T-helper 17 cell (primary cell): ENCODE results near the gene MGAT5. TPM values are rescaled to one million over a fixed set of nuclear protein-coding genes. Genes with fewer than 3 reads are reported as not detected.
A peak's percentile ranks its signal among the peaks of the same experiment; 100 is the strongest.

Experiments
- ATAC-seq: fragments of 150-1000 bp; cut with Tn5 transposase; 2 replicates; pipeline ENCODE4 v1.10.0; 2021; ENCODE audit warnings: mild to moderate bottlenecking, moderate library complexity
- DNase-seq, 3 donors: peaks; one replicate each; pipeline versions ENCODE4 v3.0.0 to v3.0.0-alpha.2; 2020 to 2021
- H3K9me3 ChIP-seq: one replicate; pipeline ENCODE4 v1.7.0; 2013; ENCODE audit warnings: low read length, mild to moderate bottlenecking; ENCODE audit not compliant: control insufficient read depth, poor library complexity, severe bottlenecking
- H3K27ac Mint-ChIP-seq: one replicate; pipeline ENCODE4 v1.8.0; 2022; ENCODE audit warnings: mild to moderate bottlenecking, moderate library complexity, mixed read lengths
- H3K27me3 Mint-ChIP-seq: one replicate; pipeline ENCODE4 v1.8.0; 2022; ENCODE audit warnings: mixed read lengths
- H3K36me3 Mint-ChIP-seq: one replicate; pipeline ENCODE4 v1.8.0; 2022; ENCODE audit warnings: low read depth, mixed read lengths
- H3K4me1 Mint-ChIP-seq: one replicate; pipeline ENCODE4 v1.8.0; 2022; ENCODE audit warnings: mild to moderate bottlenecking, mixed read lengths
- H3K4me3 Mint-ChIP-seq: one replicate; pipeline ENCODE4 v1.8.0; 2022; ENCODE audit warnings: mild to moderate bottlenecking, moderate library complexity, mixed read lengths
- total RNA-seq, 4 donors: library from RNA in 2 of 4; stranded (reverse) in 2 of 4; gene quantifications; one replicate each; pipeline ENCODE4 v1.2.3 and lab custom pipeline; 2022 to 2026

MGAT5 gene
- total RNA-seq, 2 donors from 2014 or later = 120 to 127 TPM

GRCh38 chr2:134479696-134480330 lies 225.9 kb downstream of the MGAT5 start:
- H3K9me3 ChIP-seq = no peaks in the 10 kb centered on the region
- DNase-seq (no peak), ATAC-seq (no peak)
- Mint-ChIP-seq H3K4me1 (no peaks in the 10 kb centered on the region), H3K27ac (no peak overlapping the region), H3K36me3 (peaks cover 2% of the 10 kb centered on the region), H3K4me3 (no peak overlapping the region), H3K27me3 (peaks cover 28% of the 10 kb centered on the region)

GRCh38 chr2:134482131-134482723 lies 228.4 kb downstream of the MGAT5 start:
- Mint-ChIP-seq H3K36me3 (peaks cover 2% of the 10 kb centered on the region), H3K4me1 (no peaks in the 10 kb centered on the region), H3K27ac (no peak overlapping the region), H3K27me3 (peaks cover 34% of the 10 kb centered on the region), H3K4me3 (no peak overlapping the region)
- no peak for DNase-seq
- no peak for ATAC-seq
- H3K9me3 ChIP-seq = no peaks in the 10 kb centered on the region

GRCh38 chr2:134482766-134483340 lies 229.0 kb downstream of the MGAT5 start:
- H3K27ac Mint-ChIP-seq = no peak overlapping the region
- ATAC-seq (no peak), DNase-seq (no peak)
- peaks cover 2% of the 10 kb centered on the region for H3K36me3 Mint-ChIP-seq
- H3K4me3 Mint-ChIP-seq = no peak overlapping the region
- H3K4me1 Mint-ChIP-seq = no peaks in the 10 kb centered on the region
- H3K9me3 ChIP-seq = no peaks in the 10 kb centered on the region
- peaks cover 34% of the 10 kb centered on the region for H3K27me3 Mint-ChIP-seq

- DNase-seq (no peak), ATAC-seq (no peak)
- Mint-ChIP-seq H3K4me1 (peaks cover 2% of the 10 kb centered on the region), H3K27ac (no peak overlapping the region), H3K4me3 (no peak overlapping the region), H3K36me3 (no peaks in the 10 kb centered on the region), H3K27me3 (peaks cover 51% of the 10 kb centered on the region)
- H3K9me3 ChIP-seq = no peaks in the 10 kb centered on the region
These were observed 236.0 kb downstream of the MGAT5 start for GRCh38 chr2:134489732-134490384.

GRCh38 chr2:134490559-134490958 lies 236.7 kb downstream of the MGAT5 start:
- H3K9me3 ChIP-seq = no peaks in the 10 kb centered on the region
- Mint-ChIP-seq H3K36me3 (no peaks in the 10 kb centered on the region), H3K27ac (no peak overlapping the region), H3K27me3 (peaks cover 54% of the 10 kb centered on the region), H3K4me3 (no peak overlapping the region), H3K4me1 (peaks cover 2% of the 10 kb centered on the region)
- no peak for DNase-seq
- ATAC-seq = no peak

- Mint-ChIP-seq H3K36me3 (no peaks in the 10 kb centered on the region), H3K27ac (peak overlapping the region; percentile 9), H3K27me3 (peaks cover 50% of the 10 kb centered on the region), H3K4me3 (no peak overlapping the region), H3K4me1 (peaks cover 2% of the 10 kb centered on the region)
- no peaks in the 10 kb centered on the region for H3K9me3 ChIP-seq
- DNase-seq (no peak), ATAC-seq (no peak)
These were observed 237.2 kb downstream of the MGAT5 start for GRCh38 chr2:134491022-134491421.

- H3K27ac Mint-ChIP-seq = peak overlapping the region; percentile 9
- no peak for DNase-seq
These were observed 238.0 kb downstream of the MGAT5 start for GRCh38 chr2:134491771-134492441.

GRCh38 chr2:134493797-134494196 lies 239.9 kb downstream of the MGAT5 start:
- no peak overlapping the region for H3K27ac Mint-ChIP-seq
- peaks cover 54% of the 10 kb centered on the region for H3K27me3 Mint-ChIP-seq
- no peaks in the 10 kb centered on the region for H3K36me3 Mint-ChIP-seq
- H3K4me3 Mint-ChIP-seq = no peak overlapping the region
- ATAC-seq = no peak
- H3K9me3 ChIP-seq = no peaks in the 10 kb centered on the region
- peaks cover 2% of the 10 kb centered on the region for H3K4me1 Mint-ChIP-seq
- DNase-seq = no peak

More at GRCh38 chr2:134491771-134492441, 238.0 kb downstream of the MGAT5 start:
- no peak overlapping the region for H3K4me3 Mint-ChIP-seq
- ATAC-seq = no peak
- no peaks in the 10 kb centered on the region for H3K36me3 Mint-ChIP-seq
- no peaks in the 10 kb centered on the region for H3K9me3 ChIP-seq
- peaks cover 58% of the 10 kb centered on the region for H3K27me3 Mint-ChIP-seq
- peaks cover 2% of the 10 kb centered on the region for H3K4me1 Mint-ChIP-seq

GRCh38 chr2:134498654-134499053 lies 244.8 kb downstream of the MGAT5 start:
- Mint-ChIP-seq H3K27ac (no peak overlapping the region), H3K36me3 (no peaks in the 10 kb centered on the region), H3K4me3 (no peak overlapping the region), H3K4me1 (peaks cover 2% of the 10 kb centered on the region), H3K27me3 (peaks cover 28% of the 10 kb centered on the region)
- DNase-seq (no peak), ATAC-seq (no peak)
- no peaks in the 10 kb centered on the region for H3K9me3 ChIP-seq

- H3K27me3 Mint-ChIP-seq = peaks cover 23% of the 10 kb centered on the region
- peaks cover 2% of the 10 kb centered on the region for H3K4me1 Mint-ChIP-seq
- H3K4me3 Mint-ChIP-seq = no peak overlapping the region
- H3K36me3 Mint-ChIP-seq = no peaks in the 10 kb centered on the region
- no peaks in the 10 kb centered on the region for H3K9me3 ChIP-seq
- H3K27ac Mint-ChIP-seq = no peak overlapping the region
- no peak for ATAC-seq
- no peak for DNase-seq
These were observed 245.5 kb downstream of the MGAT5 start for GRCh38 chr2:134499307-134499926.

- peaks cover 15% of the 10 kb centered on the region for H3K27me3 Mint-ChIP-seq
- H3K4me1 Mint-ChIP-seq = peaks cover 2% of the 10 kb centered on the region
- ATAC-seq = no peak
These were observed 246.5 kb downstream of the MGAT5 start for GRCh38 chr2:134500211-134500935.

GRCh38 chr2:134501476-134502091 lies 247.7 kb downstream of the MGAT5 start:
- Mint-ChIP-seq H3K27me3 (peaks cover 10% of the 10 kb centered on the region), H3K36me3 (no peaks in the 10 kb centered on the region), H3K27ac (no peak overlapping the region), H3K4me1 (peaks cover 2% of the 10 kb centered on the region), H3K4me3 (no peak overlapping the region)
- H3K9me3 ChIP-seq = no peaks in the 10 kb centered on the region
- ATAC-seq = no peak
- DNase-seq = no peak

More at GRCh38 chr2:134500211-134500935, 246.5 kb downstream of the MGAT5 start:
- Mint-ChIP-seq H3K4me3 (no peak overlapping the region), H3K36me3 (no peaks in the 10 kb centered on the region), H3K27ac (no peak overlapping the region)
- no peaks in the 10 kb centered on the region for H3K9me3 ChIP-seq
- no peak for DNase-seq
